KMS-11 (cell line): ENCODE data around the gene STXBP5.

ENCODE experiments used
- H2AFZ ChIP-seq: fragments of 200-600 bp; sonication (generic); 2 replicates; pipeline ENCODE4 v1.6.1; 2016; ENCODE audit warnings: antibody characterized with exemption, mixed run types, low read depth
- H3K27ac ChIP-seq: fragments of 200-600 bp; sonication (generic); 2 replicates; pipeline ENCODE4 v1.6.1; 2016; ENCODE audit warnings: mild to moderate bottlenecking, mixed run types
- H3K27me3 ChIP-seq: fragments of 200-600 bp; sonication (generic); 2 replicates; pipeline ENCODE4 v1.6.1; 2017; ENCODE audit warnings: mild to moderate bottlenecking, low read depth, mixed run types, moderate library complexity; ENCODE audit not compliant: insufficient read depth
- H3K36me3 ChIP-seq: fragments of 200-600 bp; sonication (generic); 2 replicates; pipeline ENCODE4 v1.6.1; 2017; ENCODE audit warnings: mild to moderate bottlenecking, mixed run types; ENCODE audit not compliant: insufficient read depth
- H3K4me1 ChIP-seq: fragments of 200-600 bp; sonication (generic); 2 replicates; pipeline ENCODE4 v1.6.1; 2016; ENCODE audit warnings: mild to moderate bottlenecking, low read depth, mixed run types; ENCODE audit not compliant: poor library complexity, severe bottlenecking
- H3K4me2 ChIP-seq: fragments of 200-600 bp; sonication (generic); 2 replicates; pipeline ENCODE4 v1.7.0; 2016; ENCODE audit warnings: mild to moderate bottlenecking, mixed run types
- H3K4me3 ChIP-seq: fragments of 200-600 bp; sonication (generic); IDR thresholded peaks from 2 replicates; pipeline ENCODE4 v1.6.1; 2017; ENCODE audit warnings: low read depth, low read length, mixed read lengths; ENCODE audit not compliant: insufficient read depth
- H3K79me2 ChIP-seq: fragments of 200-600 bp; sonication (generic); 2 replicates; pipeline ENCODE4 v1.6.1; 2016; ENCODE audit warnings: low read depth, mixed run types; ENCODE audit not compliant: insufficient read depth
- H3K9ac ChIP-seq: fragments of 200-600 bp; sonication (generic); 2 replicates; pipeline ENCODE4 v1.6.1; 2016; ENCODE audit warnings: mild to moderate bottlenecking, mixed run types
- H4K20me1 ChIP-seq: fragments of 200-600 bp; sonication (generic); 2 replicates; pipeline ENCODE4 v1.6.1; 2016; ENCODE audit warnings: mild to moderate bottlenecking, mixed run types; ENCODE audit not compliant: insufficient read depth
- TF ChIP-seq, protein P1 (sequence below): fragments of 200-600 bp; sonication (generic); conservative IDR thresholded peaks from 2 replicates; pipeline ENCODE4 v1.6.1; 2017; ENCODE audit warnings: low read depth, mild to moderate bottlenecking, antibody characterized with exemption, low read length, moderate library complexity, mixed read lengths

STXBP5 gene

DNA sequence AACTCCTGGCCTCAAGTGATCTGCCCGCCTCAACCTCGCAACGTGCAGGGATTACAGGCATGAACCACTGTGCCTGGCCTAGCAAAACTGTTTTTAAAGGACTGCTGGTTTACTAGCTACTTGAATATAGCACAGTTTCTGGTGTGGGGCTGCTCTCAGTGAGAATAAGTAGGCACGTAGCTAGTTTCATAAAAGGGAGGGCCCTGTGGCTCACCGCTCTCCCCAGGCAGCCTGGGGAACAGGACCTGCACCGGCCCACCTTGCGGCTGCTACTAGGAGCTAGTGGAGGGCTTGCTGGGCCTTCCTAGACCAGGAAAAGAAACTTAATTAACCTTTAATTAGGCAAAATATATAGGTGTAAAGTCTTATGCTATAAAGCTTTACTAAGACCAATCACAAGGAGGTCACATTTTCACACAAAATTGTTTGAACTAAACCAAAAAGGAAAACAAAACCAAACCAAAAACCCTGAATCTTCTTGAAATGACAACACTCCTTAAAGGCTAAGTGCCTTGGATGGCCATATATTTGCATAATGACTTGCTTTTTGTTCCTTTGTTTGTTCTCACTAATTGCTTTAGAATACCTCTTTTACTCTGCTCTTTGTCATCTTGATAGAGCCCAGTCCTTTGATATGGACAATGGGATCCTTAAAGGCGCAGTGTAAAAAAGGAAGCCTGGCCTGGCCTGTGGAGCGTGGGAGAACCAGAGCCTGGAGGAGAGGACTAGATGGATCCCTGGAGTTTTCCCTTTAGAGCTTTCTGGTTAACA is 234.7 kb downstream of the STXBP5 start:
- Histone ChIP-seq H4K20me1 (no peaks in the 10 kb centered on the region), H3K27ac (no peak overlapping the region), H2AFZ (no peak overlapping the region), H3K27me3 (no peaks in the 10 kb centered on the region), H3K79me2 (no peaks in the 10 kb centered on the region), H3K9ac (no peak overlapping the region), H3K36me3 (no peaks in the 10 kb centered on the region), H3K4me2 (no peak overlapping the region), H3K4me3 (no peak overlapping the region), H3K4me1 (no peaks in the 10 kb centered on the region)
- TF ChIP-seq, protein P1, sequence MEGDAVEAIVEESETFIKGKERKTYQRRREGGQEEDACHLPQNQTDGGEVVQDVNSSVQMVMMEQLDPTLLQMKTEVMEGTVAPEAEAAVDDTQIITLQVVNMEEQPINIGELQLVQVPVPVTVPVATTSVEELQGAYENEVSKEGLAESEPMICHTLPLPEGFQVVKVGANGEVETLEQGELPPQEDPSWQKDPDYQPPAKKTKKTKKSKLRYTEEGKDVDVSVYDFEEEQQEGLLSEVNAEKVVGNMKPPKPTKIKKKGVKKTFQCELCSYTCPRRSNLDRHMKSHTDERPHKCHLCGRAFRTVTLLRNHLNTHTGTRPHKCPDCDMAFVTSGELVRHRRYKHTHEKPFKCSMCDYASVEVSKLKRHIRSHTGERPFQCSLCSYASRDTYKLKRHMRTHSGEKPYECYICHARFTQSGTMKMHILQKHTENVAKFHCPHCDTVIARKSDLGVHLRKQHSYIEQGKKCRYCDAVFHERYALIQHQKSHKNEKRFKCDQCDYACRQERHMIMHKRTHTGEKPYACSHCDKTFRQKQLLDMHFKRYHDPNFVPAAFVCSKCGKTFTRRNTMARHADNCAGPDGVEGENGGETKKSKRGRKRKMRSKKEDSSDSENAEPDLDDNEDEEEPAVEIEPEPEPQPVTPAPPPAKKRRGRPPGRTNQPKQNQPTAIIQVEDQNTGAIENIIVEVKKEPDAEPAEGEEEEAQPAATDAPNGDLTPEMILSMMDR: no peak
